GM10847 (cell line): ENCODE measurements around the gene COL18A1.

ENCODE experiments used
- POLR2A ChIP-seq: IDR thresholded peaks from 2 replicates; pipeline ENCODE4 v1.6.1; 2011; ENCODE audit not compliant: insufficient read length; ENCODE audit errors: extremely low read depth

Gene COL18A1

DNA sequence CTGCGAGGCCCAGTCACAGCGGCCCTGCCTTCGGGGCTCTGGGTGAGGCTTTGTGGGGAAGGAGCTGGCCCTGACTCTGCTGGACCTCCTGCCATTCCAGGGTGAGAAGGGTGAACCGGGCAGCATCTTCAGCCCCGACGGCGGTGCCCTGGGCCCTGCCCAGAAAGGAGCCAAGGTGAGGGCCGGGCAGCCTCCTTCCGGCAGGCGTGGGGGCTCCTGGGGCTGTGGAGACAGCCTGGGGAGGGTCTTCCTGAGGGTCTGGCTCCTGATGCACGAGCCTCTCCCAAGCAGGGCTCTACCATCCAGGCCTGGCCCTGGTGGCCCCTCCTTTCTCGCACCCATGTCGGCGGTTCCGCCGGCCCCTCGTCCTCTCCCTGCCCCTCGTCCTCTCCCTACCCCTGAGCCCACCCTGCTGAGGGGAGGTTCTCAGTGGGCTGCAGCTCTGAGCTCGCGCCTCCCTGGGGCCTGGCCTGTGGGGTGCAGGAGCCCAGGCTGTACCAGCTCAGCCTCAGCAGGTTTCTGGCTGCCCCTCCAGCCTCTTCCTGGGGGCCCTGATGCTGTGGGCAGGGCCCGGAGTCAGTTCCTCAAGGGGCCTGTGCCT is 88.5 kb downstream of the COL18A1 start:
- no peak for TF ChIP-seq POLR2A

- no peak for TF ChIP-seq POLR2A
These were observed 89.3 kb downstream of the COL18A1 start for GRCh38 chr21:45494135-45494850.

- no peak for TF ChIP-seq POLR2A
These were observed 90.1 kb downstream of the COL18A1 start for GRCh38 chr21:45494851-45495680.

- TF ChIP-seq POLR2A = no peak
These were observed 91.4 kb downstream of the COL18A1 start for GRCh38 chr21:45496151-45496967.

DNA sequence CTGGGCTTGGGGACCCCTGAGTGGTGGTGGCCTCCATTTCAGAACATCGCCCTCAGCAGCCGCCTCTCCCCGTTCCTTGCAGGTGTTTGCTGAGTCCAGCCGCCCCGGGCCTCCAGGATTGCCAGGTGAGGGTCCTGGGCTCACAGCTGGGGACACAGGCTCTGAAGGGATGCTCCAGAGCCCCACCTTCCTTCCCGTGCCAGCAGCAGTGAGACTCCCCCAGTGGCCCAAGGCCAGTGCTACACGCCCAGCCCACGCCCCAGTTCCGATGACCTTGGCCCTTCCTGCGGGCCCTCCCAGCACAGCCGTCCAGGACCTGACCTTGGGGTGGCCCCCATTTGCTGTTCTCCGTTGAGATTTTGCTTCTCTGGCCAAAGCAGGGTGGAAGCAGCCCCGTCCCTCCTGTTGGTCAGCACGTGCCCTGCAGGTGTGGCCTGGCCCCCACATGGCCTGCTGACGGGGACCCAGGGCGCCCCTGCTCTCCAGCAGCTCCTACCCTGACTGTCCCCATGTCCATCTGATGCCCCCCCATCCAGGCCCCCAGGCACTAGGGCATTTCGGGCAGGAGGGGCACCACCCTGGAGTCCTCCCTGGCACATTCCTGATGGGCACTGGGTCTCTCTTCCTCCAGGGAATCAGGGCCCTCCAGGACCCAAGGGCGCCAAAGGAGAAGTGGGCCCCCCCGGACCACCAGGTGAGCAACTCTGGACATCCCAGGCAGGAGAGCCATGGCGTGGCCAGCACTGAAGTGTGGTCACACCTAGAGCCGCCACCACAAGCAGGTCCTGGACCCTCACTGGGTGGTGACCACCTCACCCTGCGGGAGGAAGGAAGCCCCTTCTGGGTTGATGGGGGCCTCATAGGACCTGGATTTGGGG is 92.2 kb downstream of the COL18A1 start:
- no peak for TF ChIP-seq POLR2A

- TF ChIP-seq POLR2A = no peak
These were observed 93.1 kb downstream of the COL18A1 start for GRCh38 chr21:45497846-45498645.

- no peak for TF ChIP-seq POLR2A
These were observed 93.7 kb downstream of the COL18A1 start for GRCh38 chr21:45498646-45499000.

DNA sequence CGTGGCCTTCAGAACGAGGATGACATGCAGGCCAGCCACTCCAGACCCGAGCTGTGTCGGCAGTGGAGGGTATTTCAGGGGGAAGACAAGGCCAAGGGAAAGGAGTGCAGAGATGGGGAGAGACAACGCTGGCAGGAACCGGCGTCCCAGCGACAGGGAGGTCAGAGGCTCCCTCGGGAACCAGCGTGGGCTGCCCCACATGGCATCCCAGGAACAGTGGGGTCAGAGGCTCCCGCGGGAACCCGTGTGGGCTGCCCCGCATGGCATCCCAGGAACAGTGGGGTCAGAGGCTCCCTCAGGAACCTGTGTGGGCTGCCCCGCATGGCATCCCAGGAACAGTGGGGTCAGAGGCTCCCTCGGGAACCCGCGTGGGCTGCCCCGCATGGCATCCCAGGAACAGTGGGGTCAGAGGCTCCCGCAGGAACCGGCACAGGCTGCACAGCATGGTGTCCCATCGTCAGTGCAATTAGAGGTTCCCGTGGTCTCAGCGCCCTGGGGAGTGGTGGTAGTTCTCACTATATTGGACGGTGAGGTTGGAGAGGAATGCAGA is 94.3 kb downstream of the COL18A1 start:
- TF ChIP-seq POLR2A = no peak

- no peak for TF ChIP-seq POLR2A
These were observed 95.1 kb downstream of the COL18A1 start for GRCh38 chr21:45499970-45500577.

DNA sequence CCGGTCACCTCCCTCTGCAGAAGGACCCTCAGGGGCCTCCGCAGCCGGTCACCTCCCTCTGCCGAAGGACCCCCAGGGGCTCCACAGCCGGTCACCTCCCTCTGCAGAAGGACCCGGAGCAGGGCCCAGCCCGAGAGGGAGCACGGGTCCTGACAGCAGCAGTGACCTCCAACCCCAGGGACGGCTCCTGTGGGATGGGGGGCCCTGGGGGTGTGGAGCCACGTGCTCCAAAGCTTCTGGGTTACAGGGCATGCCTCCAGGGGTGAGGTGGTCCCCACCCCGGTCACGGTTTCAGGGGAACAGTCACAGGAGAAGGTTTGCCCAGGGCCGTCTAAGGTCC is 97.0 kb downstream of the COL18A1 start:
- TF ChIP-seq POLR2A = no peak

DNA sequence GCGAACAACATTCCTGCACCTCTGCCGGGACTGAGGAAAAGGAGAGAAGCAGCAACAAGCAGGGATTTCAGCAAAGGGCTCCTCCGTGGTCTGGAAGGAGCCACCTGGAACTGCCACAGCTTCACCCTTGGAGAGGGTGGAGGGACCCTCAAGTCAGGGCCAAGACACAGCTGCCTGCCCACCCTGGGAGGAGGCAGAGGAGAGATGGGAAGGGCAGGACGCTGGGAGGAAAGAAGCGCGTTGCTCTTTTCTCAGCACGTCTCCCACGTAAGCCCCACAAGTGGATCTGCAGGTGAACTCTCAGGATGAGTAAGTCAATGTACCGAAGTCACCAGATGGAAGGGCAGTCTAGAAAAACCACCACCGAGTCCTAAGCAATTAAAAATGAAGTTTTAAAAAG is 97.6 kb downstream of the COL18A1 start:
- no peak for TF ChIP-seq POLR2A

GRCh38 chr21:45504021-45504515 is 99.1 kb downstream of the COL18A1 start:
- no peak for TF ChIP-seq POLR2A
